GM18505 (cell line): ENCODE data around the gene FAU.

Source experiments
- ATAC-seq: cut with Tn5 transposase; IDR thresholded peaks from one replicate; pipeline ENCODE4 v1.9.1; 2021; ENCODE audit not compliant: unreplicated experiment
- POLR2A ChIP-seq: IDR thresholded peaks from 4 replicates; pipeline ENCODE4 v1.6.1; 2011; ENCODE audit warnings: borderline replicate concordance; ENCODE audit not compliant: insufficient read depth, insufficient read length; ENCODE audit errors: extremely low read depth

FAU gene

DNA sequence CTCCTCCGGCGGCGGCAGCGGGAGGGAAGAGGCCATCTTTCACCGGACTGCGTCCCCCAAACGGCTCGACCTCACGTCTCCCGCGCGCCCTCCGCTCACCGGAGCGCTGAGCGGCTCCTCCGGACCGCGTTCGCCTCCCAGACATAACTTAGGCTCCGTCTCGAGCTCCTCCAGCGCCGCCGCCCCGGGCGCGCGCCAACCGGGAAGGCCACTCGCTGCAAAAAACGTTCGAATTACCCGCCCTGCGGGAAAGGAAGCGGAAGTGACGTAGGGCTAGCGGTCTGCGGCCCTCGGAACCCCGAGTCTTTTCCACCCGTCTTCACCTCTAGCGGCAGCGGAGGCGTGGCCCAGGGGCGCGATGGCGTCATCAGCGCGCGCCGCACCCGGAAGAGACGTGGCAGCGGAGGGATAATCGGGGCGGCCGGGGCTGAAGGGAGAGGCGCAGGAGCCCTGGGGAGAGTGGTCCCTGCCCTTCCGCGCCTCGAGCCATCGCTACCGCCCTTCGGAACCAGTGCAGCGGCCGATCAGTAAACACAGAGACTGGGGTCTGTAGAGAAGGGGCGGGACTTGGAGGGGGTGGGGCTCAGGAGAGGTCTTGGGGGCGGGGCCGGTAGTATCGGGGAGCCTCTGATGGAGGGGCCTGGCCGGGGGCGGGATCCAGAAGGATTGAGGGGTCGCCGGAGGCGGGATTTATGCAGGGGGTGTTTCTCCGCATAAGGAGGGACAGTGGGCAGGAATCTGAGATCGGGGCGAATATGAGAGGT is 37.9 kb downstream of the FAU start, which contains the start of the genes CDCA5 and ZFPL1:
CDCA5 (minus strand) TSS at position 207 of the 764 bp plus-strand sequence; CDS start at position 145, 62 bp downstream.
ZFPL1 (plus strand) TSS at position 389 of the 764 bp plus-strand sequence. CDS start 477 bp downstream, outside the sequence.
- TF ChIP-seq POLR2A: peak; percentile 86
- peak; percentile 84 for ATAC-seq

DNA sequence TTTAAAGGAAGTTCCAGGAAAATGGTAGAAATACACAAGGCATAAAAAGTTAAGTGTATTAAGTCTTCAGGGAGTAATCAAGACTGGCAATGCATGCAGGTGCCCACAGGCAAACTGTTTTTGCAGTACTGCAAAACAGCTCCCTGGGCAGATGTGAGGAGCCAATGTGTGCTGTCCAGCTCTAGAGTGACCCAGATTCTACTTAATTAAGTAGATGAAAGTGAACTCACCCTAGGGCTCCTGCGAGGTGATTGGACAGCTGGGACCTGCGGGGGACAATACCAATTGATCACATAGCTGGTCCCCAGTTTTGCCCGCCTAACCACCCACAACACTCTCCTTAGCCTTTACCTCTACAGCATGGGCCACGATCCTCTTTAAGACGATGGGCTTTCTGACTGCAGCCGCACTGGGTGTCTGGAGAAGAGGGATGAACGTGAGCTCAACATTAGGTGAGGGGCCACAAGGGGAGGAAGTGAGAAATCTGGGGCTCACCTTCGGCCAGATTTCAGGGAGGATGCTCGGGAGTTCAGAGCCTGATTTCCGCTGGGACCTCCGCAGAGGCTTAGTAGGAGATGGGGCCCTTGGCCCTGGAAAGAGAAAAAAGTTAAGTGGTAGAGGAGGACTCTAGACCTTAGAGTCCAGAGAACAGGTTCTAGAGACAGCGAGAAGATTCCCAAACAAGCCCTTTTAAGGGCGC is 38.6 kb downstream of the FAU start:
- no peak for TF ChIP-seq POLR2A
- no peak for ATAC-seq

DNA sequence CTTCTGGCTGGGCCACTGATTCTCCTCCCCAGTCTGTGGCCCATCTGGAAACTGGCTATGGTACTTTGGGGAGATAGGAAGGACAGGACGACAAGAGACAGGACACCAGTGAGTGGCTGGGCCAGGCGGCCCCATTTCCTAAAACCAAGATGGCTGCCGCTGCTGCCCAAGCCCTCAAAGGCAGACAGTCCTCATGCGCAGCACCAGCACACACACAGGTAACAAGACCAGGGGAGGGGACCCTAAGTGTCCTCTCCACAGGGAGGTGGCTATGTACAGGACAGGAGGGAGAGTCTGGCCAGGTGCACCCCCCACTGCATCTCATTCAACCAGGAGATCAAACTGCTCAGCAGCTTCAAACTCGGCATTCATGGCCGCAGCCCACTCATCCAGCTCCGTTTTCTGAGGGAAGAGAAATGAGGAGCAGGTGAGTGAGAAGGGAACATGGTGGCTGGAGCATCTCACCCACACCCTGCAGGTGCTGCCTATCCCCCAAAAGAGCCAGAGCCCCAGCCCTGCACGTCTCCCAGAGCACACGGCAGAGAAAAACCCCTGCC is 43.1 kb downstream of the FAU start:
- TF ChIP-seq POLR2A: no peak
- ATAC-seq: no peak

DNA sequence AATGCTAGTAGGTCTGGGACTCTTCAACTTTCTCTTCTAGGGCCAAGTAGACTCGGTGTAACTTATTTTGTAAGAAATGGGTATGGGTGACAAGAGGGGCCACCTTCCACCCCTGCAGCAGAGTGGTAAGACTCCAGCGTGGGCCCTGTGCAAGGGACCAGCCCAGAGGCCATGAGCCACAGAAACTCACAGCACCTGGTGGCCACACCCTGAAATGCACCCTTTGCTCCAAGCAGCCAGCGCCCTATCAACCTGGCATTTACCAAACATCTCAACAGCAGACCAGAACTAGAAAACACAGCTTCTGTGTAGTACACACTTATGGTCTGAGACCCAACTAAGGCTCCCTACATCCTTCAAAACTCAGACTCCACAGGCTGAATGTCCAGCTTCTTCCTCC is 43.8 kb downstream of the FAU start:
- no peak for ATAC-seq
- TF ChIP-seq POLR2A: peak; percentile 24

DNA sequence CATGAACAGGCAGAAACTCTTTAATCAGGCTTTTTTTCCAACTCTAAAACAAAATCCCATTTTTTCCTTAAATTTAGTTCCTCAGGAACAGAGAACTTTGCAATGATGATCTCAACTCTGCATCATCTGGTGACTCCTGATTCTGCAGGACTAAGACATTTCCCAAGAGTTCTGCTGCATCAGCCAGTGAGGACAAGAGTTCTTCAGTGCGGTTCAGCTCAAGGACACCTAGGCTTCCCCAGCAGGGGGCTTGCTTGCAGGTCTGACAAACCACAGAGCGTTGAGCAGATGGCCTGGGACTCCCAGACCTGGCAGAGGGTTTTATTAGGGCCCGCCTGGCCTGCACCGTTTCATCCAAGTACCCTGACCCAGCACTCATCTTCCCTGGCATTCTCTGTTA is 44.5 kb downstream of the FAU start:
- no peak for TF ChIP-seq POLR2A
- ATAC-seq: no peak

DNA sequence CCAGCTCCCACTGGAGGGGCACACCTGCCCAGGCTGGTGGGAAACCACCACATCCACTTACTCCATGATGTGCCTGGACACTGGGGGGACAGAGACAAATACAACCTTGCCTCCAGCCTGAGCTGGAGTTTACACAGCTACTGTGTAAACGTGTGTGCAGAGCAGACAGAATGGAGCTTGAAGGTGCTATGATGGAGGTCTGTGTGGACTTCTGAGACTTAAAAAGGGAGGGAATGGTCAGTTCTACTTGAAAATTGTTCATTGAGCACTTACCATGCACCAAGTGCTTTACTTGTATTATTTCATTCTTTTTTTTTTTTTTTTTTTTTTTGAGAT is 49.3 kb downstream of the FAU start:
- ATAC-seq: no peak
- no peak for TF ChIP-seq POLR2A

DNA sequence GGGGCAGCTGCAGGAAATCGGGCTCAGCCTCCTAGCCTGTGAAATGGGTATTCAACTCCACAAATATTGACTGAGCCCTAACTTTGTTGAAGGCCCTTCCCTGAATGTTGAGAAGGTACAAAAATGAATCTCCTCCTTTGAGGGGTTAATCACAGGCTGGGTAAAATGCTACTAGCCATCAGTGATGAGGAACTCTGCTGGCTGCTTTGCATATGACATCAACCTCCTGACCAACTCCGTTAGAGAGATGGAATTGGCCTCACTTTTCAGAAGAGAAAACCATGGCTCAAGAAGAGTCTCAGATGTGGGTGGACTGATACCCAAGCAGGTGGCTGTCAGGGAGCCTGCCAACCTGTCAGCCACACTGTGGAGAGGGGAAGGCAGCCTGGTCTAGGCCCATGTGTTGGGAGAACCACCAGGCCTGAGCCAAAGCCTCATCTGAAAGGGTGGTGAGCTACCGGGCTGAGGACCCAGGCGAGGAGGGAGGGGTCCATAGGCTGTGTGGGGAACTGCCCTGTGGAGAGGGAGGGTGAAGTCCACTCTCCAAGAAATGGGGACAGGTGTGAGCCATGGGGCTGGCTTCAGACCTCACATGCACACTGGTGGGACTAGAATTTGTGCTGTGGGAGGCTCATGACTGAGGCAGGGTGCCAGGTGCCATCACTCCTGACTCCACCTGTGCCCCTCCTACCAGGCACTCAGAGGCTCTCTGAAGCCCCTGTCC is 49.9 kb downstream of the FAU start:
- no peak for TF ChIP-seq POLR2A

More for the DNA sequence above, 49.9 kb downstream of the FAU start:
- ATAC-seq: no peak
